K562 (cell line): ENCODE results near the gene FAM89B. TPM values are rescaled to one million over a fixed set of nuclear protein-coding genes. Genes with fewer than 3 reads are reported as not detected.
A peak's percentile ranks its signal among the peaks of the same experiment; 100 is the strongest.

Experiments
- ATAC-seq: fragments of 200-7000 bp; cut with Tn5 transposase; 3 replicates; pipeline ENCODE4 v1.9.1; 2020; ENCODE audit warnings: moderate library complexity
- BruUV-seq: library from RNA; stranded (reverse); fragments of 400-500 nt; replicated peaks from 2 replicates; lab custom pipeline; 2021; lab: Mats Ljungman, UMichigan
- CTCF ChIA-PET: fragments of 300-600 bp; formaldehyde crosslinking; extraction: SDS; loops from one replicate; lab custom pipeline; 2021; ENCODE audit warnings: low intra/inter-chr PET ratio; lab: Yijun Ruan, JAX
- POLR2A ChIA-PET: fragments of 300-600, 350-650 bp; sonication (Branson Sonifier 250); formaldehyde crosslinking; extraction: SDS; loops from one replicate; lab custom pipeline; 2021; ENCODE audit warnings: antibody characterized with exemption, inconsistent platforms; lab: Yijun Ruan, JAX
- DNase-seq, 4 experiments: peaks; one replicate each; pipeline versions ENCODE4 v3.0.0 to v3.0.0-alpha.2; 2011 to 2018; ENCODE audit warnings: low spot score in 3 of 4, mixed read lengths in 3 of 4; ENCODE audit errors: extremely low read depth in 1 of 4
- FAIRE-seq: peaks from 2 replicates; lab custom pipeline; 2011; peaks lifted over from hg19 to GRCh38; lab: Jason Lieb, UNC
- H2AFZ ChIP-seq: 2 replicates; pipeline ENCODE4 v1.6.0; 2011; ENCODE audit warnings: low read depth, low read length, control low read depth, inconsistent platforms
- H3K27ac ChIP-seq: fragments of 200-600 bp; 3 replicates; pipeline ENCODE4 v1.8.0; 2011; ENCODE audit warnings: low read depth, mild to moderate bottlenecking, control low read depth, inconsistent platforms, low read length, moderate library complexity, mixed read lengths; ENCODE audit errors: extremely low read depth
- H3K27me3 ChIP-seq, 2 experiments: fragments of 300-600 bp in 1 of 2; 2 replicates in 1 of 2; 3 replicates in 1 of 2; pipeline versions ENCODE4 v1.6.0 to v1.8.0; 2011; ENCODE audit warnings: inconsistent platforms in 2 of 2, low read length in 2 of 2, mild to moderate bottlenecking in 1 of 2, mixed read lengths in 1 of 2, moderate library complexity in 1 of 2; ENCODE audit not compliant: control insufficient read depth in 2 of 2, insufficient read depth in 2 of 2
- H3K36me3 ChIP-seq: fragments of 300-600 bp; 3 replicates; pipeline ENCODE4 v1.8.0; 2011; ENCODE audit warnings: mild to moderate bottlenecking, low read length, inconsistent platforms; ENCODE audit not compliant: control insufficient read depth, insufficient read depth
- H3K4me1 ChIP-seq, 2 experiments: fragments of 200-600 bp in 1 of 2; replicated peaks in 1 of 2; 2 replicates in 1 of 2; 3 replicates in 1 of 2; pipeline versions ENCODE4 v1.5.1 to v1.8.0; 2011; ENCODE audit warnings: inconsistent platforms in 2 of 2, low read length in 2 of 2, mild to moderate bottlenecking in 1 of 2, mixed read lengths in 1 of 2, moderate library complexity in 1 of 2; ENCODE audit not compliant: control insufficient read depth in 2 of 2, insufficient read depth in 2 of 2
- H3K4me2 ChIP-seq: 2 replicates; pipeline ENCODE4 v1.6.1; 2011; ENCODE audit warnings: low read length, control low read depth, inconsistent platforms, mixed read lengths; ENCODE audit not compliant: insufficient read depth
- H3K4me3 ChIP-seq: fragments of 200-600 bp; sonication (generic), shearing (Covaris generic); 2 replicates; pipeline ENCODE4 v1.5.1; 2016; ENCODE audit warnings: control low read depth, inconsistent platforms
- H3K79me2 ChIP-seq: fragments of 200-600 bp; 3 replicates; pipeline ENCODE4 v1.8.0; 2011; ENCODE audit warnings: low read length, inconsistent platforms; ENCODE audit not compliant: control insufficient read depth, insufficient read depth
- H3K9ac ChIP-seq, 2 experiments: 2 replicates each; pipeline versions ENCODE4 v1.6.0 to v1.6.1; 2011; ENCODE audit warnings: low read depth in 2 of 2, low read length in 2 of 2, control low read depth in 1 of 2, inconsistent platforms in 1 of 2, mild to moderate bottlenecking in 1 of 2, mixed read lengths in 1 of 2; ENCODE audit not compliant: insufficient read depth in 1 of 2
- H3K9me1 ChIP-seq: one replicate; pipeline ENCODE4 v1.6.0; 2011; ENCODE audit warnings: inconsistent platforms, mild to moderate bottlenecking, low read length, moderate library complexity; ENCODE audit not compliant: control insufficient read depth, insufficient read depth
- H3K9me3 ChIP-seq: replicated peaks from 2 replicates; pipeline ENCODE4 v1.5.1; 2011; ENCODE audit warnings: low read depth, low read length, inconsistent platforms; ENCODE audit not compliant: control insufficient read depth, insufficient read depth
- H4K20me1 ChIP-seq: replicated peaks from 2 replicates; pipeline ENCODE4 v1.6.1; 2011; ENCODE audit warnings: low read length, inconsistent platforms, mixed read lengths; ENCODE audit not compliant: control insufficient read depth, insufficient read depth
- ATF7 ChIP-seq: fragments of 450-650 bp; IDR thresholded peaks from 2 replicates; pipeline ENCODE4 v1.7.1; 2014; ENCODE audit warnings: mild to moderate bottlenecking, moderate library complexity
- CHD1 ChIP-seq: fragments of 200-600 bp; sonication (generic); IDR thresholded peaks from one replicate; pipeline ENCODE4 v1.6.1; 2012; ENCODE audit warnings: mild to moderate bottlenecking, moderate library complexity, low read length, inconsistent platforms
- ERF ChIP-seq: fragments of 450-650 bp; formaldehyde crosslinking; IDR thresholded peaks from 2 replicates; pipeline ENCODE4 v1.4.0; 2020; ENCODE audit warnings: mild to moderate bottlenecking, mixed read lengths
- EWSR1 ChIP-seq: fragments of 450-650 bp; IDR thresholded peaks from 2 replicates; pipeline ENCODE4 v1.6.1; 2018; ENCODE audit warnings: borderline replicate concordance, mild to moderate bottlenecking, low read depth, moderate library complexity; ENCODE audit not compliant: partially characterized antibody
- MTA1 ChIP-seq: fragments of 450-650 bp; IDR thresholded peaks from 2 replicates; pipeline ENCODE4 v1.6.1; 2017; ENCODE audit warnings: borderline replicate concordance
- POLR2G ChIP-seq: fragments of 200-400 bp; formaldehyde crosslinking; IDR thresholded peaks from 2 replicates; pipeline ENCODE4 v1.6.1; 2017; ENCODE audit warnings: low read depth, mild to moderate bottlenecking, antibody characterized with exemption, low read length, moderate library complexity
- SPI1 ChIP-seq: IDR thresholded peaks from 2 replicates; pipeline ENCODE4 v1.6.1; 2011; ENCODE audit warnings: low read depth, low read length, control low read depth, borderline replicate concordance
- VEZF1 ChIP-seq: fragments of 200-800 bp; sonication (Bioruptor generic); IDR thresholded peaks from 2 replicates; pipeline ENCODE4 v1.6.1; 2017; ENCODE audit warnings: missing genetic modification characterization, missing compliant biosample characterization
- ZEB2 ChIP-seq: fragments of 450-650 bp; IDR thresholded peaks from 2 replicates; pipeline ENCODE4 v1.6.1; 2016
- ZFX ChIP-seq: sonication (generic); formaldehyde crosslinking; IDR thresholded peaks from 2 replicates; pipeline ENCODE4 v1.8.0; 2022; ENCODE audit warnings: mild to moderate bottlenecking, missing genetic modification reagents, moderate library complexity
- ZNF175 ChIP-seq: fragments of 200-800 bp; sonication (Bioruptor generic); IDR thresholded peaks from 2 replicates; pipeline ENCODE4 v1.6.1; 2016; ENCODE audit warnings: low read depth, mild to moderate bottlenecking, missing genetic modification characterization, missing compliant biosample characterization
- ZNF263 ChIP-seq: sonication (generic); formaldehyde crosslinking; IDR thresholded peaks from 2 replicates; pipeline ENCODE4 v1.8.0; 2022; ENCODE audit warnings: mild to moderate bottlenecking, missing genetic modification reagents, borderline replicate concordance
- ZNF584 ChIP-seq: fragments of 200-800 bp; sonication (Bioruptor generic); IDR thresholded peaks from 2 replicates; pipeline ENCODE4 v1.6.1; 2016; ENCODE audit warnings: low read depth, mild to moderate bottlenecking, missing genetic modification characterization, missing compliant biosample characterization
- ZNF695 ChIP-seq: fragments of 450-650 bp; formaldehyde crosslinking; IDR thresholded peaks from 2 replicates; pipeline ENCODE4 v1.4.0; 2020; ENCODE audit warnings: mild to moderate bottlenecking, moderate library complexity
- WGBS: fragments of 100-300 bp; shearing (Covaris generic); methylation state at CpG from one replicate; pipeline ENCODE4 v1.1.6; 2016; ENCODE audit warnings: low coverage, mixed read lengths; ENCODE audit not compliant: insufficient coverage; ENCODE audit errors: missing lambda C conversion rate; 5-methylcytosine and 5-hydroxymethylcytosine counted together
- in situ Hi-C: fragments of 300-500 bp; cut with MboI; formaldehyde crosslinking; loops from 4 replicates; pipeline ENCODE4 v1.15.0; 2018; ENCODE audit warnings: inconsistent platforms, mixed read lengths
- intact Hi-C: fragments of 100-400 bp; cut with micrococcal nuclease; formaldehyde crosslinking; loops from 2 replicates; pipeline ENCODE4 v1.14.2; 2022
- polyA plus RNA-seq, 8 experiments: library from polyadenylated mRNA; depleted of rRNA in 4 of 8; stranded (reverse) in 5 of 8; unstranded in 3 of 8; fragments of >200 nt; fragmentation: Nextera tagmentation in 2 of 8; fragmentation: Illumina TruSeq in 1 of 8; extraction: Ambion mirVana in 2 of 8; extraction: Trizol in 1 of 8; gene quantifications; 2 replicates each; pipeline versions ENCODE4 v1.2.1 to v1.2.3, GENCODE V29; 2011 to 2014; ENCODE audit warnings: inconsistent platforms in 1 of 8, missing spikeins in 1 of 8
- total RNA-seq, 7 experiments: library from RNA; depleted of rRNA in 6 of 7; stranded (reverse); fragments of >200 nt in 6 of 7; fragmentation: Illumina TruSeq in 2 of 7; extraction: Trizol in 2 of 7; gene quantifications; 2 replicates each; pipeline versions ENCODE4 v1.2.1 to v1.2.3, GENCODE V29; 2011 to 2021; ENCODE audit warnings: low replicate concordance in 1 of 7

The FAM89B gene
- total and polyA plus RNA-seq, 9 of the 15 experiments (the other 6 are each of a cell fraction or from before 2014, with no cell fraction given): 0.32 to 27.6 (median 11.9) TPM

GRCh38 chr11:65610404-65610803, 38.1 kb downstream of the FAM89B start:
- no TSS peak for BruUV-seq
- ATAC-seq (no peak), DNase-seq (no peak), FAIRE-seq (no peak)
- Histone ChIP-seq H3K9ac (peak overlapping the region in 1 of 2 experiments; percentile 86; a peak in 1 of 4 replicates), H3K27ac (no peak overlapping the region), H3K4me1 (peaks cover 22 to 63% of the 10 kb centered on the region in 2 experiments), H3K4me2 (no peak overlapping the region), H2AFZ (no peak overlapping the region), H3K79me2 (peaks cover 40% of the 10 kb centered on the region), H3K27me3 (no peaks in the 10 kb centered on the region), H3K36me3 (peaks cover 53% of the 10 kb centered on the region; the same call in 2 of the 3 replicates), H3K9me3 (no peaks in the 10 kb centered on the region), H4K20me1 (no peaks in the 10 kb centered on the region), H3K9me1 (peaks cover 3% of the 10 kb centered on the region), H3K4me3 (no peak overlapping the region)
- POLR2A ChIA-PET: interaction anchor here (0.6 to 1.4 kb wide), 8 partner anchors 16 to 569 kb away, joined by 3 to 5 read pairs (median 4); no protein-coding TSS in a partner anchor
- 74% methylated on average over 6 of the region's 6 CpGs for WGBS
- intact Hi-C loops: no loop called here
- CTCF ChIA-PET: no interaction called here
- in situ Hi-C loops: no loop called here
- TF ChIP-seq ZNF695 (CRISPR knock-in tag) (no peak), ZNF175 (CRISPR knock-in tag) (no peak), MTA1 (no peak), ATF7 (no peak)

- peaks cover 46% of the 10 kb centered on the region for H3K79me2 ChIP-seq
- POLR2A ChIA-PET: interaction anchor here (0.6 to 1.4 kb wide), 6 partner anchors 9 to 163 kb away, joined by 3 to 5 read pairs (median 4); no protein-coding TSS in a partner anchor
- H3K9ac ChIP-seq: peak overlapping the region; percentile 1 to 86; a peak in 3 of 4 replicates
- TF ChIP-seq ZNF584 (CRISPR knock-in tag) (no peak), ZFX (peak; percentile 64), ZEB2 (no peak), ZNF263 (peak; percentile 97), CHD1 (no peak), POLR2G (0 out of 2 replicates have a peak, but pooled peaks have one; percentile 18), SPI1 (peak; percentile 85; the same call in 1 of the 2 replicates), ERF (CRISPR knock-in tag) (no peak), EWSR1 (no peak), VEZF1 (CRISPR knock-in tag) (peak; percentile 48; the same call in 1 of the 2 replicates)
Measured at GRCh38 chr11:65611028-65611757, 38.9 kb downstream of the FAM89B start.

More at GRCh38 chr11:65611028-65611757, 38.9 kb downstream of the FAM89B start:
- H3K9me3 ChIP-seq: no peaks in the 10 kb centered on the region
- H3K27ac ChIP-seq: no peak overlapping the region; the same call in 2 of the 3 replicates
- CTCF ChIA-PET: no interaction called here
- ATAC-seq (no peak), DNase-seq (no peak), FAIRE-seq (no peak)
- no peak overlapping the region for H2AFZ ChIP-seq
- H3K27me3 ChIP-seq: no peaks in the 10 kb centered on the region
- no TSS peak for BruUV-seq
- peaks cover 45% of the 10 kb centered on the region; the same call in 2 of the 3 replicates for H3K36me3 ChIP-seq
- in situ Hi-C loops (no loop called here), intact Hi-C loops (no loop called here)
- 42% methylated on average over 9 of the region's 10 CpGs for WGBS
- peak overlapping the region; percentile 90 for H3K4me2 ChIP-seq
- peaks cover 22 to 65% of the 10 kb centered on the region in 2 experiments for H3K4me1 ChIP-seq
- H4K20me1 ChIP-seq: no peaks in the 10 kb centered on the region
- peaks cover 3% of the 10 kb centered on the region for H3K9me1 ChIP-seq
- H3K4me3 ChIP-seq: peak overlapping the region; percentile 87; the same call in 1 of the 2 replicates
